CD4-positive, alpha-beta T cell (primary cell): ENCODE data around the gene CSNK1G1. TPM values are rescaled to one million over a fixed set of nuclear protein-coding genes. Genes with fewer than 3 reads are reported as not detected.
"Not testable (repeated sequence)": the region's sequence is repeated elsewhere in the genome, so short reads cannot be mapped to it uniquely, and the experiment has no call there.

Source experiments
- ATAC-seq: fragments of 200-7000 bp; cut with Tn5 transposase; one replicate; pipeline ENCODE4 v1.10.0; 2022; ENCODE audit warnings: mild to moderate bottlenecking; ENCODE audit not compliant: poor library complexity
- CTCF ChIA-PET: fragments of 350-600 bp; sonication (Branson Sonifier 250); formaldehyde crosslinking; loops from one replicate; lab custom pipeline; 2021; ENCODE audit warnings: antibody characterized with exemption, inconsistent platforms; lab: Charles Lee
- POLR2A ChIA-PET: fragments of 350-600 bp; sonication (Branson Sonifier 250); formaldehyde crosslinking; loops from one replicate; lab custom pipeline; 2021; ENCODE audit warnings: antibody characterized with exemption, inconsistent platforms; lab: Charles Lee
- DNase-seq, 14 experiments: peaks; one replicate each; pipeline ENCODE4 v3.0.0-alpha.2; 2013 to 2020; ENCODE audit warnings: mixed read lengths in 2 of 14
- H3K27ac ChIP-seq, 2 donors: one replicate each; pipeline versions ENCODE4 v1.5.1 to v1.7.0; 2013; ENCODE audit warnings: low read length in 2 of 2, low read depth in 1 of 2, mild to moderate bottlenecking in 1 of 2
- H3K27me3 ChIP-seq, 2 experiments: 1 replicate in 1 of 2; 2 replicates in 1 of 2; pipeline versions ENCODE4 v1.6.1 to v1.7.0; 2013; ENCODE audit warnings: low read length in 2 of 2, control low read depth in 1 of 2, mild to moderate bottlenecking in 1 of 2, moderate library complexity in 1 of 2; ENCODE audit not compliant: insufficient read depth in 2 of 2, control insufficient read depth in 1 of 2
- H3K36me3 ChIP-seq: one replicate; pipeline ENCODE4 v1.6.1; 2013; ENCODE audit warnings: low read length, control low read depth; ENCODE audit not compliant: insufficient read depth
- H3K4me1 ChIP-seq: one replicate; pipeline ENCODE4 v1.6.1; 2013; ENCODE audit warnings: low read length, control low read depth; ENCODE audit not compliant: insufficient read depth
- H3K4me3 ChIP-seq: one replicate; pipeline ENCODE4 v1.5.1; 2013; ENCODE audit warnings: mild to moderate bottlenecking, low read length, moderate library complexity
- H3K9me3 ChIP-seq, 2 experiments: 1 replicate in 1 of 2; 2 replicates in 1 of 2; pipeline versions ENCODE4 v1.6.1 to v1.7.0; 2013; ENCODE audit warnings: low read length in 2 of 2, mild to moderate bottlenecking in 2 of 2, control low read depth in 1 of 2, moderate library complexity in 1 of 2; ENCODE audit not compliant: control insufficient read depth in 1 of 2, insufficient read depth in 1 of 2
- H3K27ac Mint-ChIP-seq: one replicate; pipeline ENCODE4 v1.8.0; 2020; ENCODE audit warnings: mixed read lengths
- H3K27me3 Mint-ChIP-seq: one replicate; pipeline ENCODE4 v1.8.0; 2021; ENCODE audit warnings: mixed read lengths
- H3K36me3 Mint-ChIP-seq: one replicate; pipeline ENCODE4 v1.8.0; 2021; ENCODE audit warnings: low read depth, mixed read lengths
- H3K4me1 Mint-ChIP-seq: one replicate; pipeline ENCODE4 v1.8.0; 2021; ENCODE audit warnings: low read depth, mixed read lengths
- H3K4me3 Mint-ChIP-seq: one replicate; pipeline ENCODE4 v1.8.0; 2020; ENCODE audit warnings: mild to moderate bottlenecking, mixed read lengths
- H3K9me3 Mint-ChIP-seq: one replicate; pipeline ENCODE4 v1.8.0; 2020; ENCODE audit warnings: mixed read lengths
- intact Hi-C, 2 experiments: fragments of 100-400 bp; cut with DNase I in 1 of 2; cut with micrococcal nuclease in 1 of 2; formaldehyde crosslinking; loops; one replicate each; pipeline versions ENCODE4 v1.15.1 to v1.9.0; 2023 to 2025; cut with DNase I, micrococcal nuclease
- total RNA-seq, 174 experiments: library from RNA in 2 of 174; stranded (reverse) in 2 of 174; gene quantifications; one replicate each; pipeline ENCODE4 v1.2.3 and lab custom pipeline; 2021 to 2026
- TF ChIP-seq, protein P1 (sequence below): fragments of 200-600 bp; IDR thresholded peaks from one replicate; pipeline ENCODE4 v1.8.0; 2022; ENCODE audit warnings: antibody characterized with exemption, mild to moderate bottlenecking

Gene CSNK1G1
- total RNA-seq, 2 experiments from 2014 or later = 12.2 to 13.7 TPM

- ChIA-PET POLR2A (no interaction called here), CTCF (no interaction called here)
- H3K4me1 Mint-ChIP-seq = peaks cover 17% of the 10 kb centered on the region
- Histone ChIP-seq H3K27ac (no peak overlapping the region), H3K27me3 (no peaks in the 10 kb centered on the region), H3K4me3 (no peak overlapping the region), H3K9me3 (no peaks in the 10 kb centered on the region), H3K4me1 (no peaks in the 10 kb centered on the region), H3K36me3 (peaks cover 6% of the 10 kb centered on the region)
- no peak overlapping the region for H3K4me3 Mint-ChIP-seq
- intact Hi-C loops = no loop called here
- TF ChIP-seq, protein P1, sequence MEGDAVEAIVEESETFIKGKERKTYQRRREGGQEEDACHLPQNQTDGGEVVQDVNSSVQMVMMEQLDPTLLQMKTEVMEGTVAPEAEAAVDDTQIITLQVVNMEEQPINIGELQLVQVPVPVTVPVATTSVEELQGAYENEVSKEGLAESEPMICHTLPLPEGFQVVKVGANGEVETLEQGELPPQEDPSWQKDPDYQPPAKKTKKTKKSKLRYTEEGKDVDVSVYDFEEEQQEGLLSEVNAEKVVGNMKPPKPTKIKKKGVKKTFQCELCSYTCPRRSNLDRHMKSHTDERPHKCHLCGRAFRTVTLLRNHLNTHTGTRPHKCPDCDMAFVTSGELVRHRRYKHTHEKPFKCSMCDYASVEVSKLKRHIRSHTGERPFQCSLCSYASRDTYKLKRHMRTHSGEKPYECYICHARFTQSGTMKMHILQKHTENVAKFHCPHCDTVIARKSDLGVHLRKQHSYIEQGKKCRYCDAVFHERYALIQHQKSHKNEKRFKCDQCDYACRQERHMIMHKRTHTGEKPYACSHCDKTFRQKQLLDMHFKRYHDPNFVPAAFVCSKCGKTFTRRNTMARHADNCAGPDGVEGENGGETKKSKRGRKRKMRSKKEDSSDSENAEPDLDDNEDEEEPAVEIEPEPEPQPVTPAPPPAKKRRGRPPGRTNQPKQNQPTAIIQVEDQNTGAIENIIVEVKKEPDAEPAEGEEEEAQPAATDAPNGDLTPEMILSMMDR = no peak
- H3K27me3 Mint-ChIP-seq = no peaks in the 10 kb centered on the region
- H3K36me3 Mint-ChIP-seq = peaks cover 34% of the 10 kb centered on the region
- no peak for ATAC-seq
- DNase-seq = no peak
- no peaks in the 10 kb centered on the region for H3K9me3 Mint-ChIP-seq
- no peak overlapping the region for H3K27ac Mint-ChIP-seq
Observed at GRCh38 chr15:64349375-64349774, 6.6 kb downstream of the CSNK1G1 start.

GRCh38 chr15:64348455-64348854, 7.5 kb downstream of the CSNK1G1 start:
- Mint-ChIP-seq H3K4me1 (peaks cover 19% of the 10 kb centered on the region), H3K9me3 (no peaks in the 10 kb centered on the region), H3K27ac (no peak overlapping the region), H3K4me3 (no peak overlapping the region), H3K27me3 (no peaks in the 10 kb centered on the region), H3K36me3 (peaks cover 35% of the 10 kb centered on the region)
- CTCF ChIA-PET = no interaction called here
- no peak for DNase-seq
- H3K36me3 ChIP-seq = peaks cover 6% of the 10 kb centered on the region
- TF ChIP-seq, protein P1 = no peak
- H3K9me3 ChIP-seq = no peaks in the 10 kb centered on the region
- no peak overlapping the region for H3K4me3 ChIP-seq
- H3K27me3 ChIP-seq = no peaks in the 10 kb centered on the region
- POLR2A ChIA-PET = no interaction called here
- intact Hi-C loops = no loop called here
- no peak for ATAC-seq
- no peaks in the 10 kb centered on the region for H3K4me1 ChIP-seq
- no peak overlapping the region for H3K27ac ChIP-seq

- H3K4me1 Mint-ChIP-seq = peaks cover 27% of the 10 kb centered on the region
- H3K9me3 ChIP-seq, DNase-seq, H3K27ac Mint-ChIP-seq, H3K4me1 ChIP-seq, H3K27me3 ChIP-seq, H3K4me3 ChIP-seq, H3K27me3 Mint-ChIP-seq, H3K9me3 Mint-ChIP-seq, intact Hi-C loops, POLR2A ChIA-PET, H3K27ac ChIP-seq, ATAC-seq, H3K4me3 Mint-ChIP-seq, CTCF ChIA-PET: not testable (repeated sequence)
- H3K36me3 ChIP-seq = peaks cover 17% of the 10 kb centered on the region
- H3K36me3 Mint-ChIP-seq = peaks cover 54% of the 10 kb centered on the region
Observed at GRCh38 chr15:64346242-64346641, 9.7 kb downstream of the CSNK1G1 start.

DNA sequence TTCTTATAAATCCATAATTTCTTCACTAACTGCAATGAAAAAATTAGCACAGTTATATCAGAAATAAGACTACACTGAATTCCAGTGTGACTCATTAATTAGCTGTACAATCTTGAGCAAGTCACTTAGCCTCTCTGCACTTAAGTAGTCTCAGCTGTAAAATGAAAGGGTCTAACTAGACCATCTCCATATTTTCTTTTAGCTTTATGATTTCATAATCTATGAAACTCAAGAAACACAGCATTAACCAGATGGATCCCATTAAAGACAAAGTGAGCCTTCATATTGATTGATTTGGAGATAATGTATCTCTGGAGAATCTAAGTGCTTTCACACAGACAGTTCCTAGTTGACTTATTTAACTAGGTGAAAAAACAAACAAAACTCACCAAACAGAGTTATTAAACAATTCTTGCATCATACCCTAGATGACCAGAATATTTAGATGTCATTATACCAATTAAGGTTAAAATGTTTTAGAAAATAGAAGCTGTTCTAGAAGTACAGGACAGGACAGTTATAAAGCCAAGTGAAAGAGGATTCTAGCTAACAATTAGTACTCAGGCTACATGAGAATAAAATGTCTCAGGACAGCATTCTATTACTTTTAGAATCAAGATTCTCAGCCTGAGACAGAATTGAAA, 11.2 kb downstream of the CSNK1G1 start:
- ATAC-seq (no peak), DNase-seq (no peak)
- peaks cover 20% of the 10 kb centered on the region for H3K36me3 ChIP-seq
- H3K9me3 Mint-ChIP-seq = no peaks in the 10 kb centered on the region
- no peaks in the 10 kb centered on the region for H3K9me3 ChIP-seq
- no peaks in the 10 kb centered on the region for H3K4me1 ChIP-seq
- ChIA-PET POLR2A (interaction anchor here (1.1 to 1.8 kb wide), 2 partner anchors 10 to 43 kb away, joined by 3 to 6 read pairs; partner anchors contain the start of gene TRIP4), CTCF (interaction anchor here (0.5 to 0.6 kb wide), 2 partner anchors 100 to 122 kb away, joined by 3 read pairs; no protein-coding TSS in a partner anchor)
- peaks cover 23% of the 10 kb centered on the region for H3K4me1 Mint-ChIP-seq
- intact Hi-C loops = no loop called here
- no peak overlapping the region for H3K4me3 ChIP-seq
- no peak overlapping the region for H3K27ac ChIP-seq
- no peak overlapping the region for H3K4me3 Mint-ChIP-seq
- TF ChIP-seq, protein P1 = no peak
- H3K27ac Mint-ChIP-seq = no peak overlapping the region
- H3K27me3 ChIP-seq = no peaks in the 10 kb centered on the region
- H3K36me3 Mint-ChIP-seq = peaks cover 54% of the 10 kb centered on the region
- no peaks in the 10 kb centered on the region for H3K27me3 Mint-ChIP-seq
